Retinal pigment epithelial cell (primary cell): Measurements from ENCODE around the gene HOXA3.

Source experiments
- DNase-seq: peaks from one replicate; pipeline ENCODE4 v3.0.0-alpha.2; 2010; ENCODE audit warnings: low read depth
- H3K4me3 ChIP-seq: 2 replicates; pipeline ENCODE4 v1.5.1; 2011; ENCODE audit warnings: mild to moderate bottlenecking, low read length, control low read depth, moderate library complexity
- TF ChIP-seq, protein P1 (sequence below): conservative IDR thresholded peaks from 2 replicates; pipeline ENCODE4 v1.5.1; 2011; ENCODE audit warnings: low read depth, low read length, control low read depth, inconsistent platforms

Gene HOXA3

GRCh38 chr7:27192546-27193334 is 40.4 kb upstream of the HOXA3 start:
- no peak overlapping the region for H3K4me3 ChIP-seq
- TF ChIP-seq, protein P1, sequence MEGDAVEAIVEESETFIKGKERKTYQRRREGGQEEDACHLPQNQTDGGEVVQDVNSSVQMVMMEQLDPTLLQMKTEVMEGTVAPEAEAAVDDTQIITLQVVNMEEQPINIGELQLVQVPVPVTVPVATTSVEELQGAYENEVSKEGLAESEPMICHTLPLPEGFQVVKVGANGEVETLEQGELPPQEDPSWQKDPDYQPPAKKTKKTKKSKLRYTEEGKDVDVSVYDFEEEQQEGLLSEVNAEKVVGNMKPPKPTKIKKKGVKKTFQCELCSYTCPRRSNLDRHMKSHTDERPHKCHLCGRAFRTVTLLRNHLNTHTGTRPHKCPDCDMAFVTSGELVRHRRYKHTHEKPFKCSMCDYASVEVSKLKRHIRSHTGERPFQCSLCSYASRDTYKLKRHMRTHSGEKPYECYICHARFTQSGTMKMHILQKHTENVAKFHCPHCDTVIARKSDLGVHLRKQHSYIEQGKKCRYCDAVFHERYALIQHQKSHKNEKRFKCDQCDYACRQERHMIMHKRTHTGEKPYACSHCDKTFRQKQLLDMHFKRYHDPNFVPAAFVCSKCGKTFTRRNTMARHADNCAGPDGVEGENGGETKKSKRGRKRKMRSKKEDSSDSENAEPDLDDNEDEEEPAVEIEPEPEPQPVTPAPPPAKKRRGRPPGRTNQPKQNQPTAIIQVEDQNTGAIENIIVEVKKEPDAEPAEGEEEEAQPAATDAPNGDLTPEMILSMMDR, result no peak
- DNase-seq, result no peak

DNA sequence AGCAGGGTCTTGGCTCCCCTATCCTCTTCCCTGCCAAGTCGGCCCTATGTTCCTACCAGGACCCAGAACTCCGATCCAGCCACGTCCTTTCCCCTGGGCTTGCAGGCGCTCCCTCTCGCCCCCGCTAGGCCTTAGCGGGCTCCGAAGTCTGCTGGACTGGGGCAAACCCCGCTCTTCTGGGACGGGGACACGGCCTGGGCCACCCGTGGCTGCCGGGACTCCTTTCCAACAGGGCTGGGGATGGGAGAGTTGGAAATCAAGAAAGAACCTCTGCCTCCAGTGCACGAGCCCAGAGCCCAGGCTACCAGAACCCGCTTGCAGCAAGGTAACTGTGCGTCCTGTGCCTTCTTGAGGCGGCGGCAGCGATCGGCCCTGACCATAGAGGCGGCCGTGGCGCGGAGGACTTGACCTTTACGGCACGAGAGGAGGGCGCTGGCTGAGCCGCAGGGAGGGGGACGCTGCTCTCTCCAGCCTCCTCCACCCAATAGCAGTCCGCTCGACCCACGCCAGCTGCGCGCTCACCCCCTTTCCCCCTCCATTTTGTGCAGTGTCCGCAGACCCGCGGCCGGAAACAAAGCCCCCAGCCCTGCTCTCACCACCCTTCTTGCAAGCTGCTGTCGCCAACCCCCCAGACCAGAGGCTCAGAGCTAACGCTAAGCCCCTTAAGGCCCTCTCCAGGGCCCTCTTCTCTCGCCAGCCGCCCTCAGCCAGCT is 39.6 kb upstream of the HOXA3 start:
- H3K4me3 ChIP-seq, result no peak overlapping the region
- TF ChIP-seq, protein P1, result no peak
- DNase-seq, result no peak

DNA sequence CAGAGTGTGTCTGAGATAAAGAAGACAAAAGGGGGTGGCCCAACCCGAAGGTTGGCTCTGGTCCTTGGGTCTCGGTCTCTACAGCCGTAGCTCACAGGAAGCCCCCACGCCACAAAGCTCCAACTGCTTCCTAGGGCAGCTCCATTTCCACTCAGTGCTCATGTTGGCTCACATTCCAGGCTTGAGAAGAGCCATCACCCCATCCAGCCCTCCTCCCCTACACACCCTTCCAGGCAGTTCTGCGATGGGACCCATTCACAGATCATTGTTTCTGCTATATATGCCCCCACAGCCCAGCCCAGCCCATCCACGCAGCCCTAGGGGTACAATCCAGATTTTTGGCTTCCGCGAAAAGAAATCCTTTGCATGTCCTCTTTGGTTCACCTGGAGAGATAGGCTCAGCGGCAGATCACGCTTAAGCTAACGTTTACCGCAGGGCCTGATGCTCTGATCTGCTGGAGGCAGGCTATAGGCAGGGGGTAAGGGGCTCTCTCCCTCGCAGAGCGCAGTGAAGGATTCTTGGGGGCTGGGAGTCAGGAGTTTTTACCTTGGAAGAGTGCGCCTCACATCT is 38.9 kb upstream of the HOXA3 start:
- H3K4me3 ChIP-seq, result no peak overlapping the region
- DNase-seq, result no peak
- TF ChIP-seq, protein P1, result no peak

DNA sequence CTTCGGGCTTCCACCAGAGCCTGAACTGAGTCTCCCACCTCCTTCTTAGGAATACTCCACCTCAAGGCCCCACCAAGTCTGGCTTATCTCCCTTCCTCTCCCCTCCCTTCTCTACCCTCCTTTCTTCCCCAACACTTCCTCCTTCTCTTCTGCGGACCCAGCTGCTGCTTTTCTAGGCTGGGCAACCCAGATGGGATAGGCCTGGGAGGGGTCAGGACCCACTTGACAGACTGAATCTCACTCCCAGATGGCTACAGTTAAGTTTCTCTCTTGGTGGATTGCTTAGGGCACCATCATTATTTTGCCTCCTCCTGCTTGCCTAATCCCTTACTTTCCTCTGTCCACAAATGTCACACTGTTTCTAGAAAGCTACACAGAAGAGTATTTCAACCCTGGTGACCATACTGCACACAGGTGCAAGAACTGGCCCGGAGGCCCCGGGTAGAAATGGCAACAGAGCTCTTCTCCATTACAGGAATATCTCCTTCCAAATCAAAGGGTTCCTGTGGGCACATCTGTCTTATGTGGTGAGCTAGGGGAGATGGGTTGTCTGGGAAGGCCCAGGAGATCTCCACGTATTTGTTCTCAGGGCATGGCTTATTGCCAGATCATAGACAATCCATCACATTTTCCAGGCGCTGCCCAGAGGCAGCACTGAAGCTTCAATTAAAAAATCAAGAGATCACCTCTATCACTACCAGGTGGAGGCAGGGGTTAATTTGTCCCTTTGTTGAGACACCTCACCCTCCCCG is 37.8 kb upstream of the HOXA3 start:
- no peak for DNase-seq
- TF ChIP-seq, protein P1, result no peak
- H3K4me3 ChIP-seq, result no peak overlapping the region

DNA sequence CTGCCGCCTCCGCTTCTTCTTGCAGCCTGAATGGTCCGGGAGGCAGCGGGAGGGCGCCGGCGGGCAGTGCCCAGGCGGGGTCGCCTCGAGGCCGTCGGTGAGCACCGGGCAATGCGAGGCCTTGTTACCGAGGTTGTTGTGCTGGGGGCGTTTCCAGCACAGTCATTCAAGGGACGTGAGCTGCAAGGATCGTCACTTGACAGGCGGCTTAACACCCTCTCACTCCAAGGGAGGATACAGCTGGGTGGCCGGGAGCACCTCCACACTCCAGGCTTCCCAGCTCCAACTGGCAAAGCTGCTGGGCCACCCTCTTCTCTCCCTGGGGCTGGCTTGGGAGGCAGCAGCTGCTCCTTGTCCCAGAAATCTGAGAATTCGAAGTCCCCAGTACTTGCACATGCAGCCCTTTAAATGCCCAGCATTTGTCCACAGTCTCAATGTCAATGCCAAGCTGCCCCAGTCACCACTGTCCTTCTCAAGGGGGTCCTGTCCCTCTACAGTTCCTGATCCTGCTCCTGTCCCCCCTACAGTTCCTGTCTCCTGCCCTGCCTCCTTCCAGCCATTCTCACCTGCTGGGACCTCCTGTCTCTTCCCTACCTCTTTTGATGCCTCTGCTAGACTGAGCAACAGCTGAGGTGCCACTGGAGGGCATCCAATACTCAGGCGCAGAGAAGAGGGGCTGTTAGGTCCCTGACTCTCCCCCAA is 37.1 kb upstream of the HOXA3 start:
- TF ChIP-seq, protein P1, result no peak
- no peak overlapping the region for H3K4me3 ChIP-seq

More for the DNA sequence above, 37.1 kb upstream of the HOXA3 start:
- DNase-seq, result no peak
